HL-60/S4 treated with phorbol 12-myristate 13-acetate at 8.2 ng/mL for 4 days and 3 days (cell line): ENCODE data around the gene PUS7L.
"Not testable (repeated sequence)": the region's sequence is repeated elsewhere in the genome, so short reads cannot be mapped to it uniquely, and the experiment has no call there.

Source experiments
- in situ Hi-C: fragments of 300-500 bp; cut with MboI; formaldehyde crosslinking; loops from 2 replicates; pipeline ENCODE4 v1.15.0; 2022; ENCODE audit warnings: low sequenced_read_pairs

PUS7L gene

GRCh38 chr12:43751360-43751759, 7.2 kb downstream of the PUS7L start:
- in situ Hi-C loops, result not testable (repeated sequence)

GRCh38 chr12:43750814-43751213, 7.8 kb downstream of the PUS7L start:
- in situ Hi-C loops, result no loop called here

GRCh38 chr12:43749016-43749415, 9.6 kb downstream of the PUS7L start:
- in situ Hi-C loops, result no loop called here

- in situ Hi-C loops, result no loop called here
Measured at GRCh38 chr12:43744826-43745225, 13.8 kb downstream of the PUS7L start.

- in situ Hi-C loops, result no loop called here
Measured at GRCh38 chr12:43742106-43742505, 16.5 kb downstream of the PUS7L start.

- in situ Hi-C loops, result no loop called here
Measured at GRCh38 chr12:43740511-43741100, 18.0 kb downstream of the PUS7L start.

- in situ Hi-C loops, result no loop called here
Measured at GRCh38 chr12:43737646-43738045, 20.9 kb downstream of the PUS7L start.

GRCh38 chr12:43736927-43737440, 21.6 kb downstream of the PUS7L start:
- in situ Hi-C loops, result no loop called here

- in situ Hi-C loops, result no loop called here
Measured at GRCh38 chr12:43733687-43734086, 24.9 kb downstream of the PUS7L start.

GRCh38 chr12:43730283-43730682, 28.3 kb downstream of the PUS7L start:
- in situ Hi-C loops, result no loop called here

GRCh38 chr12:43728698-43729097, 29.9 kb downstream of the PUS7L start:
- in situ Hi-C loops, result no loop called here

GRCh38 chr12:43728117-43728516, 30.5 kb downstream of the PUS7L start:
- in situ Hi-C loops, result no loop called here

GRCh38 chr12:43723134-43723533, 35.5 kb downstream of the PUS7L start:
- in situ Hi-C loops, result no loop called here

GRCh38 chr12:43722621-43723020, 36.0 kb downstream of the PUS7L start:
- in situ Hi-C loops, result no loop called here

GRCh38 chr12:43711348-43711747, 47.2 kb downstream of the PUS7L start:
- in situ Hi-C loops, result no loop called here

GRCh38 chr12:43703772-43704171, 54.8 kb downstream of the PUS7L start:
- in situ Hi-C loops, result not testable (repeated sequence)

GRCh38 chr12:43701194-43701593, 57.4 kb downstream of the PUS7L start:
- in situ Hi-C loops, result not testable (repeated sequence)

GRCh38 chr12:43696154-43696553, 62.4 kb downstream of the PUS7L start:
- in situ Hi-C loops, result no loop called here

- in situ Hi-C loops, result no loop called here
Measured at GRCh38 chr12:43694879-43695278, 63.7 kb downstream of the PUS7L start.

GRCh38 chr12:43692064-43692463, 66.5 kb downstream of the PUS7L start:
- in situ Hi-C loops, result no loop called here

- in situ Hi-C loops, result not testable (repeated sequence)
Measured at GRCh38 chr12:43685491-43685890, 73.1 kb downstream of the PUS7L start.

GRCh38 chr12:43676183-43676813, 82.3 kb downstream of the PUS7L start:
- in situ Hi-C loops, result no loop called here
